BJ (cell line): ENCODE measurements around the gene DAPK2. TPM values are rescaled to one million over a fixed set of nuclear protein-coding genes. Genes with fewer than 3 reads are reported as not detected.
A peak's percentile ranks its signal among the peaks of the same experiment; 100 is the strongest.

Experiments used
- CTCF ChIA-PET: fragments of 350-600 bp; formaldehyde crosslinking; extraction: SDS; loops from one replicate; lab custom pipeline; 2021; ENCODE audit warnings: antibody characterized with exemption, inconsistent platforms; lab: Yijun Ruan, JAX
- POLR2A ChIA-PET: fragments of 300-600 bp; sonication (Branson Sonifier 250); formaldehyde crosslinking; extraction: SDS; loops from one replicate; lab custom pipeline; 2021; ENCODE audit warnings: antibody characterized with exemption; lab: Charles Lee
- DNase-seq: peaks from one replicate; pipeline ENCODE4 v3.0.0-alpha.2; 2011; ENCODE audit warnings: low read depth
- H3K27me3 ChIP-seq: 2 replicates; pipeline ENCODE4 v1.6.0; 2011; ENCODE audit warnings: low read length; ENCODE audit not compliant: control insufficient read depth, insufficient read depth
- H3K36me3 ChIP-seq: 2 replicates; pipeline ENCODE4 v1.5.1; 2011; ENCODE audit warnings: low read length; ENCODE audit not compliant: control insufficient read depth, insufficient read depth
- H3K4me3 ChIP-seq: 2 replicates; pipeline ENCODE4 v1.5.1; 2011; ENCODE audit warnings: low read depth, mild to moderate bottlenecking, control low read depth, low read length
- polyA plus RNA-seq: library from polyadenylated mRNA; depleted of rRNA; stranded (reverse); fragments of >200 nt; gene quantifications from 2 replicates; pipeline ENCODE4 v1.2.3, GENCODE V29; 2011
- TF ChIP-seq, protein P1 (sequence below): IDR thresholded peaks from 2 replicates; pipeline ENCODE4 v1.5.1; 2011; ENCODE audit warnings: low read depth, mild to moderate bottlenecking, control low read depth, inconsistent platforms, low read length, moderate library complexity; ENCODE audit not compliant: insufficient read depth

The DAPK2 gene
- polyA plus RNA-seq, 1 experiment: 12.4 TPM

GRCh38 chr15:63911160-63911559, 135.1 kb downstream of the DAPK2 start:
- CTCF ChIA-PET: interaction anchor here (0.9 to 2.7 kb wide), 4 partner anchors 20 to 156 kb away, joined by 3 to 7 read pairs (median 3); no protein-coding TSS in a partner anchor
- TF ChIP-seq, protein P1, sequence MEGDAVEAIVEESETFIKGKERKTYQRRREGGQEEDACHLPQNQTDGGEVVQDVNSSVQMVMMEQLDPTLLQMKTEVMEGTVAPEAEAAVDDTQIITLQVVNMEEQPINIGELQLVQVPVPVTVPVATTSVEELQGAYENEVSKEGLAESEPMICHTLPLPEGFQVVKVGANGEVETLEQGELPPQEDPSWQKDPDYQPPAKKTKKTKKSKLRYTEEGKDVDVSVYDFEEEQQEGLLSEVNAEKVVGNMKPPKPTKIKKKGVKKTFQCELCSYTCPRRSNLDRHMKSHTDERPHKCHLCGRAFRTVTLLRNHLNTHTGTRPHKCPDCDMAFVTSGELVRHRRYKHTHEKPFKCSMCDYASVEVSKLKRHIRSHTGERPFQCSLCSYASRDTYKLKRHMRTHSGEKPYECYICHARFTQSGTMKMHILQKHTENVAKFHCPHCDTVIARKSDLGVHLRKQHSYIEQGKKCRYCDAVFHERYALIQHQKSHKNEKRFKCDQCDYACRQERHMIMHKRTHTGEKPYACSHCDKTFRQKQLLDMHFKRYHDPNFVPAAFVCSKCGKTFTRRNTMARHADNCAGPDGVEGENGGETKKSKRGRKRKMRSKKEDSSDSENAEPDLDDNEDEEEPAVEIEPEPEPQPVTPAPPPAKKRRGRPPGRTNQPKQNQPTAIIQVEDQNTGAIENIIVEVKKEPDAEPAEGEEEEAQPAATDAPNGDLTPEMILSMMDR: no peak
- Histone ChIP-seq H3K27me3 (no peaks in the 10 kb centered on the region), H3K4me3 (no peak overlapping the region), H3K36me3 (peaks cover 3% of the 10 kb centered on the region; the same call in 1 of the 2 replicates)
- POLR2A ChIA-PET: interaction anchor here (1.1 kb wide), 1 partner anchor 9 kb away, joined by 3 read pairs; no protein-coding TSS in a partner anchor
- no peak for DNase-seq

DNA sequence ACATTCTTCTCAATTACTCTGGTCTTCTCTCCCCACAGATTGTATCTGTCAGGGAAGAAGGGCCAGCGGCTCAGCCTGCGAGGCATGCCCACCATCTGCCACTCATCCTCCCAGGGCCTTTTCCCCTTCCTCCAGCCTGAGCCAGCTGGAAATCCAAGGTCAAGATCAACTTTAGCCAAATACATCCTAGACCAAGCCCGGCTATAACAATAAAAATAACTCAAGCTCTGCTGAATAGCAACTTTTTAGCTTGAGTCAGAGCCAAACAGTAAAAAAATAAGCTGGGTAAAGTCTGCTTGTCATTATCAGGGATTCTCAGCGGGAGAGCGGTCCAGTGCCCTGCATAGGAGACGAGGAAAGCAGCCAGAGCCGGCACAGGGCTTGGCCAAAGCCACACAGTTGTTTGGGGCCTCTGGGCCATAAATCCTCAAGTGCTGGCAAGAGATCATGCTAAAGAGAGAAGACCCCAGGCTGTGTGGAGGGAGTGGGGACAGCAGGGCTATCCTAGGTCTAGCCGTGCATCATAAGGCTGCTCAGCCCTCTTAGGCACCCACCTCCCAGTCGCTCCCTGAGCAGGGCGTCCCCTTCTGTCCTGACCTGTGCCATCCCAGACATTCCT, 136.4 kb downstream of the DAPK2 start:
- TF ChIP-seq, protein P1: no peak
- Histone ChIP-seq H3K36me3 (peaks cover 3% of the 10 kb centered on the region; the same call in 1 of the 2 replicates), H3K27me3 (no peaks in the 10 kb centered on the region), H3K4me3 (no peak overlapping the region)
- ChIA-PET POLR2A (interaction anchor here (0.6 to 0.7 kb wide), 3 partner anchors 13 to 40 kb away, joined by 4 to 17 read pairs (median 4); no protein-coding TSS in a partner anchor), CTCF (interaction anchor here (0.8 to 2.7 kb wide), 6 partner anchors 9 to 300 kb away, joined by 3 to 7 read pairs (median 5); no protein-coding TSS in a partner anchor)
- peak; percentile 52 for DNase-seq

DNA sequence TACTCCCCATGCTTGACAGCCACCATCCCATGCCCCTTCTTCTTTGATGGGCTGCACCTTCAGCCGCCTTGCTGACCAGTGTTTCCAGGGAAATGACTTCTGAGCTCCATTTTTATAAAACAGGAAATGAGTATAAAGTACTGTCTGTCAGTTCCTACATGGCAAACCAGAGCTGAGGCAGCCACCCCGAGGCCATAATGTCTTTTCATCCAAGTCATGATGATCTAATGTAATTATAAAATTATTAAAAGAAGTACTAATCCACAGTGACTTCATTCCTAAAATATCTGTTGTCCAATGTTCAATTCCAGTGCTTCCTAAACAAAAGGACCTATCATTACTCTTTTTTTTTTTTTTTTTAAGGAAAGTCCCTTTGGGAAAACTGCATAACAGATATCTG, 137.3 kb downstream of the DAPK2 start:
- TF ChIP-seq, protein P1: no peak
- ChIA-PET CTCF (interaction anchor here (1.0 to 1.9 kb wide), 6 partner anchors 9 to 299 kb away, joined by 3 to 6 read pairs (median 4); partner anchors contain the start of gene DAPK2), POLR2A (interaction anchor here (0.6 kb wide), 1 partner anchor 12 kb away, joined by 4 read pairs; no protein-coding TSS in a partner anchor)
- Histone ChIP-seq H3K4me3 (no peak overlapping the region), H3K27me3 (no peaks in the 10 kb centered on the region), H3K36me3 (peaks cover 3% of the 10 kb centered on the region; the same call in 1 of the 2 replicates)
- DNase-seq: peak; percentile 42

- no peaks in the 10 kb centered on the region for H3K27me3 ChIP-seq
- peaks cover 3% of the 10 kb centered on the region; the same call in 1 of the 2 replicates for H3K36me3 ChIP-seq
- TF ChIP-seq, protein P1: no peak
- POLR2A ChIA-PET: no interaction called here
- H3K4me3 ChIP-seq: no peak overlapping the region
- CTCF ChIA-PET: interaction anchor here (1.0 to 1.9 kb wide), 5 partner anchors 9 to 138 kb away, joined by 3 to 6 read pairs (median 4); partner anchors contain the start of gene DAPK2
- DNase-seq: no peak
Measured at GRCh38 chr15:63908281-63908680, 138.0 kb downstream of the DAPK2 start.

GRCh38 chr15:63907521-63907920, 138.8 kb downstream of the DAPK2 start:
- Histone ChIP-seq H3K4me3 (no peak overlapping the region), H3K36me3 (peaks cover 3% of the 10 kb centered on the region; the same call in 1 of the 2 replicates), H3K27me3 (no peaks in the 10 kb centered on the region)
- POLR2A ChIA-PET: no interaction called here
- CTCF ChIA-PET: interaction anchor here (0.8 to 1.1 kb wide), 2 partner anchors 27 to 1646 kb away, joined by 3 to 4 read pairs; no protein-coding TSS in a partner anchor
- TF ChIP-seq, protein P1: no peak
- no peak for DNase-seq
